Stimulated activated naive B cell treated with anti-CD40 and anti-IgM and Interleukin-4, amounts not matched to agents 10 μg/mL and 1 μg/mL and 100 μg/mL, for 72 hours (primary cell): ENCODE measurements around the gene LRMDA.
A peak's percentile ranks its signal among the peaks of the same experiment; 100 is the strongest.

Experiments
- ATAC-seq, 2 donors: fragments of 150-1000 bp; cut with Tn5 transposase; replicated peaks; 2 replicates each; pipeline ENCODE4 v1.10.0; 2021; ENCODE audit warnings: moderate library complexity in 1 of 2
- DNase-seq: peaks from one replicate; pipeline ENCODE4 v3.0.0; 2021
- H3K27ac Mint-ChIP-seq: one replicate; pipeline ENCODE4 v1.8.0; 2022; ENCODE audit warnings: mild to moderate bottlenecking, mixed read lengths
- H3K27me3 Mint-ChIP-seq, 2 donors: one replicate each; pipeline ENCODE4 v1.8.0; 2022; ENCODE audit warnings: mixed read lengths in 2 of 2
- H3K36me3 Mint-ChIP-seq, 2 donors: one replicate each; pipeline ENCODE4 v1.8.0; 2022; ENCODE audit warnings: mixed read lengths in 2 of 2, mild to moderate bottlenecking in 1 of 2
- H3K4me1 Mint-ChIP-seq, 2 donors: one replicate each; pipeline ENCODE4 v1.8.0; 2022; ENCODE audit warnings: mixed read lengths in 2 of 2, mild to moderate bottlenecking in 1 of 2
- H3K4me3 Mint-ChIP-seq, 2 donors: one replicate each; pipeline ENCODE4 v1.8.0; 2022; ENCODE audit warnings: mild to moderate bottlenecking in 2 of 2, mixed read lengths in 2 of 2, moderate library complexity in 1 of 2
- H3K9me3 Mint-ChIP-seq, 2 donors: one replicate each; pipeline ENCODE4 v1.8.0; 2022; ENCODE audit warnings: mixed read lengths in 2 of 2, mild to moderate bottlenecking in 1 of 2

The LRMDA gene

GRCh38 chr10:75398692-75399460 is 32.5 kb upstream of the LRMDA start:
- Mint-ChIP-seq H3K27me3 (peaks cover 58 to 90% of the 10 kb centered on the region in 2 donors), H3K4me1 (peaks cover 26 to 48% of the 10 kb centered on the region in 2 donors), H3K9me3 (peaks cover 0 to 1% of the 10 kb centered on the region in 2 donors), H3K27ac (no peak overlapping the region), H3K4me3 (peak overlapping the region; percentile 35 to 51), H3K36me3 (peaks cover 4 to 5% of the 10 kb centered on the region in 2 donors)
- DNase-seq (no peak), ATAC-seq (no peak)

GRCh38 chr10:75399461-75400162 is 31.8 kb upstream of the LRMDA start:
- Mint-ChIP-seq H3K9me3 (peaks cover 0 to 1% of the 10 kb centered on the region in 2 donors), H3K4me3 (peak overlapping the region; percentile 25 to 87), H3K36me3 (peaks cover 4 to 8% of the 10 kb centered on the region in 2 donors), H3K27me3 (peaks cover 55 to 90% of the 10 kb centered on the region in 2 donors), H3K27ac (no peak overlapping the region), H3K4me1 (peaks cover 28 to 51% of the 10 kb centered on the region in 2 donors)
- ATAC-seq, result peak; percentile 42 to 50
- peak; percentile 36 for DNase-seq

GRCh38 chr10:75400163-75400770 is 31.2 kb upstream of the LRMDA start:
- ATAC-seq (no peak), DNase-seq (no peak)
- Mint-ChIP-seq H3K4me3 (peak overlapping the region; percentile 79 to 87), H3K9me3 (peaks cover 0 to 1% of the 10 kb centered on the region in 2 donors), H3K4me1 (peaks cover 23 to 45% of the 10 kb centered on the region in 2 donors), H3K27me3 (peaks cover 48 to 90% of the 10 kb centered on the region in 2 donors), H3K36me3 (peaks cover 0 to 4% of the 10 kb centered on the region in 2 donors), H3K27ac (no peak overlapping the region)

- Mint-ChIP-seq H3K36me3 (peaks cover 3 to 7% of the 10 kb centered on the region in 2 donors), H3K27me3 (peaks cover 54 to 91% of the 10 kb centered on the region in 2 donors), H3K9me3 (peaks cover 4% of the 10 kb centered on the region in 2 donors), H3K4me1 (peaks cover 23 to 50% of the 10 kb centered on the region in 2 donors), H3K27ac (no peak overlapping the region), H3K4me3 (peak overlapping the region; percentile 79 to 87)
- ATAC-seq (peak; percentile 32 to 37), DNase-seq (no peak)
These were observed 30.5 kb upstream of the LRMDA start for GRCh38 chr10:75400771-75401568.

GRCh38 chr10:75401569-75402485 is 29.6 kb upstream of the LRMDA start, which contains the start of gene ZNF503:
ZNF503 (minus strand) TSS chr10:75401764; CDS start chr10:75401419, 345 bp downstream.
- peak; percentile 61 for DNase-seq
- Mint-ChIP-seq H3K4me3 (peak within 1 kb of the TSS; percentile 82 to 87), H3K27me3 (peaks cover 59 to 93% of the 10 kb centered on the region in 2 donors), H3K27ac (peak within 1 kb of the TSS; percentile 68), H3K9me3 (peaks cover 4% of the 10 kb centered on the region in 2 donors), H3K36me3 (peaks cover 3 to 7% of the 10 kb centered on the region in 2 donors), H3K4me1 (peaks cover 22 to 45% of the 10 kb centered on the region in 2 donors)
- peak; percentile 68 to 72 for ATAC-seq

GRCh38 chr10:75402486-75403143 is 28.8 kb upstream of the LRMDA start:
- Mint-ChIP-seq H3K9me3 (peaks cover 4% of the 10 kb centered on the region in 2 donors), H3K4me1 (peaks cover 26 to 51% of the 10 kb centered on the region in 2 donors), H3K4me3 (peak overlapping the region; percentile 82 to 87), H3K36me3 (peaks cover 3 to 7% of the 10 kb centered on the region in 2 donors), H3K27me3 (peaks cover 63 to 95% of the 10 kb centered on the region in 2 donors), H3K27ac (peak overlapping the region; percentile 10)
- DNase-seq, result no peak
- ATAC-seq, result no peak

- peaks cover 26 to 52% of the 10 kb centered on the region in 2 donors for H3K4me1 Mint-ChIP-seq
- ATAC-seq, result no peak
- peaks cover 64 to 93% of the 10 kb centered on the region in 2 donors for H3K27me3 Mint-ChIP-seq
These were observed 28.1 kb upstream of the LRMDA start for GRCh38 chr10:75403144-75403938.

GRCh38 chr10:75403939-75404814 is 27.2 kb upstream of the LRMDA start:
- Mint-ChIP-seq H3K4me3 (peak overlapping the region; percentile 17 to 22), H3K27me3 (peaks cover 61 to 88% of the 10 kb centered on the region in 2 donors), H3K4me1 (peaks cover 27 to 56% of the 10 kb centered on the region in 2 donors), H3K9me3 (peaks cover 3 to 4% of the 10 kb centered on the region in 2 donors), H3K36me3 (peaks cover 3 to 7% of the 10 kb centered on the region in 2 donors), H3K27ac (peak overlapping the region; percentile 52)
- ATAC-seq, result no peak
- DNase-seq, result no peak

More at GRCh38 chr10:75403144-75403938, 28.1 kb upstream of the LRMDA start:
- Mint-ChIP-seq H3K36me3 (peaks cover 3 to 7% of the 10 kb centered on the region in 2 donors), H3K27ac (peak overlapping the region; percentile 10), H3K4me3 (peak overlapping the region; percentile 82 to 87), H3K9me3 (peaks cover 4% of the 10 kb centered on the region in 2 donors)
- no peak for DNase-seq

- Mint-ChIP-seq H3K27me3 (peaks cover 63 to 91% of the 10 kb centered on the region in 2 donors), H3K27ac (no peak overlapping the region), H3K36me3 (peaks cover 3 to 7% of the 10 kb centered on the region in 2 donors), H3K4me1 (peaks cover 27 to 58% of the 10 kb centered on the region in 2 donors), H3K4me3 (no peak overlapping the region), H3K9me3 (peaks cover 3 to 4% of the 10 kb centered on the region in 2 donors)
- DNase-seq (no peak), ATAC-seq (no peak)
These were observed 26.4 kb upstream of the LRMDA start for GRCh38 chr10:75404815-75405597.
